VCaP (cell line): ENCODE data around the gene PELI2.

Experiments
- H3K27ac ChIP-seq: fragments of 450-650 bp; 2 replicates; pipeline ENCODE4 v1.5.1; 2017
- CTCF ChIP-seq: fragments of 450-650 bp; conservative IDR thresholded peaks from 2 replicates; pipeline ENCODE4 v1.5.1; 2017; ENCODE audit warnings: mild to moderate bottlenecking, moderate library complexity

Gene PELI2

GRCh38 chr14:56205881-56206280, 87.7 kb downstream of the PELI2 start:
- TF ChIP-seq CTCF: no peak
- no peak overlapping the region for H3K27ac ChIP-seq

DNA sequence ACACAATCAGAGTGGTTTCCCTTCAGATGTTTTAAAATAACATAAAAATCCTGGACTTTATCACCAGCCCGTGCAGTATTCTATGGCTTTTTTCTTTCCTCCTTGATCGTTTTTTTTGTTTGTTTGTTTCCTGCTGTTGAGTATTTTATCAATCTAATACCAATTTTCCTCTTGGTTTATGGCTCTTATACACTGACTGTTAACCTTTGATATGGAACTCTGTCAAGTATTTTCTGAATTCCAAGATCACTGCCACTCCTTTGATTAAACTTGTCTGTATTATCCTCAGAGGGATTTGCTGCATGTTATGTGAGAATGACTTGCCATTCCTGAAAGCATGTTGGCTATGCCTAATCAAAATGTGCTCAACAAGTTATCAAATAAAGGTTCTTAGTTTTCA, 88.4 kb downstream of the PELI2 start:
- no peak for TF ChIP-seq CTCF

DNA sequence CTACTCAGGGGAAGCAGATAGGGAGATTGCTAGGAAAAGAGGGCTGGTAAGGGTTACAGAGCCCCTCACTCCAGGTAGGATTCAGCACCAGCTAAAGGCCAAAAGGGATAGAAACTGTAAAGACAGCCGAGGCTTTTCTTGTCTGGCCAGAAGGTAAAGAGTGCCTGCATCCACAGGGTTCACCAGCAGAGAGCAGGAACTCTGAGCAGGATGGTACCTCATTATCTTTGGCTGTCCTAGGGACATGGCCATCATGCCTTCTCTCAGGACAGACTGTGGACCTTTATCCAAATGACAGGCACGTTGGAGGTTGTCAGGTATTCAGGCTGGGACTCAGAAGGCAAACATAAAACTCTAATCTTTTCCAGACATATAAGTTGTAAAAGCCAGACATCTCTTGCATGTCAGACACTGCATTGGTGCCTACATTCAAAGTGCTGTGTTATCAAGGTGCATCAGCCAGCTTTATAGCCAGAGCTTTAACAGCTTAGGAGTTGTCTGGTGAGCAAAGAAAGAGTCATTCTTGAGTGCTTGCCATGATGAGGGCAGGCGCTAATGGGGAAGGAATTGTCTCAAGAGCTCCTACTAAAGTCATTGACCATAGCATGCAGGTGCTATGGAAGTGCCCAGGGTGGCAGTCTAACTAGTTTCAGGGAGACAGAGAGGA, 89.5 kb downstream of the PELI2 start:
- no peak for TF ChIP-seq CTCF
- no peak overlapping the region for H3K27ac ChIP-seq

More for the DNA sequence above, 88.4 kb downstream of the PELI2 start:
- no peak overlapping the region for H3K27ac ChIP-seq

GRCh38 chr14:56208520-56208919, 90.3 kb downstream of the PELI2 start:
- no peak for TF ChIP-seq CTCF
- H3K27ac ChIP-seq: no peak overlapping the region

DNA sequence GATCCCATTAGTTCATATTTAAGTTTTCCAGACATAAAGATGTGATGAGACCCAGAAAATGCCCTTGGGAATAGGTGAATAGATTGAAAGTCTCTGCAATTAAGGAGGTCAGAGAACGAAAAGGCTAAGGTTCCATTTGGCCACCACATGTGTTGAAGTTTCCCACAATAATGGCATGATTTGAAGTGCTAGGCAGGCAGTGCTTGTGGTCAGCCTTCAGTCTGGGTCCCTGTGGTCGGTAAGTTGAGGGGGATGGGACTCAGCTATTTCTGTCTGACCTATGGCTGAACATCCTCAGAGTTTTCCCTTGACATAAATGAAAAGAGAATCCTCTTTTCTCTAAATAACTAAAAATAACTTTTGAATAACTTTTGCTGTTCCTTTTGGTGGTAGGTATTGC, 92.4 kb downstream of the PELI2 start:
- no peak overlapping the region for H3K27ac ChIP-seq
- no peak for TF ChIP-seq CTCF

DNA sequence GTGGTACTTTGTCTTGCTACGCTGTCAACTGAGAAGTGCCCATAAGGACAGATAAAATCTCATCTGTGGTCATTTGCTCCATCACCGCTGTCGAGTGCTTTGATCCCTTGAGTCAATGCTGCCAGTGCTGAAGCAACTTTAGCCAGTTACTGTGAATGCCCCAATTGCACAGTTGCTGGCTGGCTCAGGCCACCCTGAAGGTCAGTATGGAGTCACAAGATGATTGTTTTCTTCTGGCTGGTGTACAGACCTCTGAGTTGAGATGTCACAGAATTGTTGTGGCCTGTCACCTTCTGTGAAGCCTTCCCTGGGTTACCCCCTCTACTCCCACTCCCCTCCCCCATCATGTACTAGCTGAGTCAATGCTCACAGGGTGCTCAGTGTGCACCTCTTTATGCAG, 92.9 kb downstream of the PELI2 start:
- no peak overlapping the region for H3K27ac ChIP-seq
- no peak for TF ChIP-seq CTCF

DNA sequence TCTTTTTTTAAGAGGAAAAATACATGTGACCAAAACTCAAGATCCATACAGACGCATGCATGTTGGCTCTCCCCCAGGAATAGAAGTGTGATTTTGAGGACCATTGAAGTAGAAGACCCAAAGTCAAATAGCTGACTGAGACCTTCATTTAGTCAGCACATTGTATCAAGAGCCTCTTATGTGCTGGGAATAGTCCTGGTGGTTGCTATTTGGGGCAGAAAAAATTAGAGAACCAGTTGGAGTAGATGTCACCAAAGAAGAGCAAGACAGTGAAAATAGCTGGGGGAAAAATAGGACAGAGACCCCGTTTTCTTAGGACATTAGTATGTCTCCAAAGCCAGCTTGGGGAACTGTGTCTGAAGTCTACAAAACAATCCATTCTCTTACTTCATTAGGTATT, 93.6 kb downstream of the PELI2 start:
- no peak overlapping the region for H3K27ac ChIP-seq
- TF ChIP-seq CTCF: no peak
